HepG2 (cell line): Measurements from ENCODE around the gene DCAKD. TPM values are rescaled to one million over a fixed set of nuclear protein-coding genes. Genes with fewer than 3 reads are reported as not detected.
A peak's percentile ranks its signal among the peaks of the same experiment; 100 is the strongest.

Experiments used
- CBX2 ChIP-seq, 2 experiments: fragments of 200-600 bp in 1 of 2; sonication (generic); formaldehyde crosslinking in 1 of 2; IDR thresholded peaks; 2 replicates each; pipeline versions ENCODE4 v1.7.0 to v1.8.1; 2018 to 2022; ENCODE audit warnings: low read depth in 2 of 2, low read length in 1 of 2, mild to moderate bottlenecking in 1 of 2, missing genetic modification reagents in 1 of 2
- CENPT ChIP-seq: sonication (generic); formaldehyde crosslinking; IDR thresholded peaks from 2 replicates; pipeline ENCODE4 v1.8.0; 2022; ENCODE audit warnings: low read depth, mild to moderate bottlenecking, moderate library complexity, missing genetic modification reagents
- CENPX ChIP-seq: sonication (generic); formaldehyde crosslinking; IDR thresholded peaks from 2 replicates; pipeline ENCODE4 v1.9.0; 2021; ENCODE audit warnings: mild to moderate bottlenecking, missing genetic modification reagents, moderate library complexity
- CERS6 ChIP-seq: sonication (generic); formaldehyde crosslinking; IDR thresholded peaks from 2 replicates; pipeline ENCODE4 v1.5.0; 2020; ENCODE audit warnings: missing genetic modification reagents
- DBP ChIP-seq: sonication (generic); formaldehyde crosslinking; IDR thresholded peaks from 2 replicates; pipeline ENCODE4 v1.4.0; 2020; ENCODE audit warnings: missing genetic modification reagents; ENCODE audit errors: not compliant biosample characterization
- FOXJ3 ChIP-seq: sonication (generic); formaldehyde crosslinking; IDR thresholded peaks from 2 replicates; pipeline ENCODE4 v1.4.0; 2020; ENCODE audit warnings: missing genetic modification reagents, mild to moderate bottlenecking, borderline replicate concordance
- HDAC6 ChIP-seq: fragments of 200-600 bp; sonication (generic); IDR thresholded peaks from 2 replicates; pipeline ENCODE4 v1.7.0; 2017; ENCODE audit warnings: mild to moderate bottlenecking, antibody characterized with exemption, low read length, low read depth
- IKZF5 ChIP-seq: IDR thresholded peaks from 2 replicates; pipeline ENCODE4 v1.6.1; 2018; ENCODE audit warnings: missing genetic modification reagents, mild to moderate bottlenecking, missing compliant biosample characterization
- MAFK ChIP-seq, 2 experiments: IDR thresholded peaks in 1 of 2; conservative IDR thresholded peaks in 1 of 2; 2 replicates each; pipeline ENCODE4 v1.6.1; 2011; ENCODE audit warnings: improper control_type of control experiment in 2 of 2, low read length in 2 of 2
- NFKBIZ ChIP-seq: IDR thresholded peaks from 2 replicates; pipeline ENCODE4 v1.6.1; 2018; ENCODE audit warnings: missing genetic modification reagents, missing compliant biosample characterization
- RARG ChIP-seq: sonication (generic); formaldehyde crosslinking; IDR thresholded peaks from 2 replicates; pipeline ENCODE4 v1.4.0; 2020; ENCODE audit warnings: low read depth, mild to moderate bottlenecking, missing genetic modification reagents
- TFDP1 ChIP-seq: IDR thresholded peaks from 2 replicates; pipeline ENCODE4 v1.6.1; 2016; ENCODE audit warnings: missing compliant biosample characterization, missing genetic modification reagents, borderline replicate concordance
- TP53 ChIP-seq: sonication (generic); formaldehyde crosslinking; conservative IDR thresholded peaks from 2 replicates; pipeline ENCODE4 v1.4.0; 2020; ENCODE audit warnings: missing genetic modification reagents
- ZFP1 ChIP-seq: IDR thresholded peaks from 2 replicates; pipeline ENCODE4 v1.6.1; 2016
- ZNF326 ChIP-seq: sonication (generic); formaldehyde crosslinking; IDR thresholded peaks from 2 replicates; pipeline ENCODE4 v1.4.0; 2020; ENCODE audit warnings: missing genetic modification reagents, borderline replicate concordance
- ZNF513 ChIP-seq: sonication (generic); formaldehyde crosslinking; conservative IDR thresholded peaks from 2 replicates; pipeline ENCODE4 v1.5.0; 2020; ENCODE audit warnings: missing genetic modification reagents
- ZNF558 ChIP-seq: sonication (generic); formaldehyde crosslinking; IDR thresholded peaks from 2 replicates; pipeline ENCODE4 v1.9.0; 2022; ENCODE audit warnings: mild to moderate bottlenecking, missing genetic modification reagents, borderline replicate concordance
- ZNF567 ChIP-seq: sonication (generic); formaldehyde crosslinking; IDR thresholded peaks from 2 replicates; pipeline ENCODE4 v1.8.1; 2023; ENCODE audit warnings: mild to moderate bottlenecking, missing genetic modification reagents, borderline replicate concordance
- ZNF580 ChIP-seq: IDR thresholded peaks from 2 replicates; pipeline ENCODE4 v1.6.1; 2016; ENCODE audit warnings: low read depth, borderline replicate concordance
- ZNF589 ChIP-seq: sonication (generic); formaldehyde crosslinking; conservative IDR thresholded peaks from 2 replicates; pipeline ENCODE4 v1.8.0; 2022; ENCODE audit warnings: mild to moderate bottlenecking, moderate library complexity, missing genetic modification reagents
- ZNF614 ChIP-seq: IDR thresholded peaks from 2 replicates; pipeline ENCODE4 v1.6.1; 2018; ENCODE audit warnings: missing biosample characterization, missing genetic modification reagents, inconsistent platforms, borderline replicate concordance
- ZNF678 ChIP-seq: sonication (generic); formaldehyde crosslinking; IDR thresholded peaks from 2 replicates; pipeline ENCODE4 v1.4.0; 2020; ENCODE audit warnings: mild to moderate bottlenecking, missing genetic modification reagents
- ZNF747 ChIP-seq: sonication (generic); formaldehyde crosslinking; IDR thresholded peaks from 2 replicates; pipeline ENCODE4 v1.8.1; 2023; ENCODE audit warnings: missing genetic modification reagents, mild to moderate bottlenecking, borderline replicate concordance
- polyA plus RNA-seq, 8 experiments: library from polyadenylated mRNA; depleted of rRNA in 3 of 8; stranded (reverse) in 7 of 8; unstranded in 1 of 8; fragments of >200 nt; fragmentation: Illumina TruSeq in 4 of 8; extraction: Trizol in 4 of 8; gene quantifications; 2 replicates each; pipeline versions ENCODE4 v1.2.1 to v1.2.3, GENCODE V29; 2011 to 2016; ENCODE audit warnings: low read depth in 4 of 8, missing spikeins in 1 of 8, mixed read lengths in 1 of 8; ENCODE audit not compliant: insufficient read depth in 1 of 8
- total RNA-seq, 5 experiments: library from RNA; depleted of rRNA; stranded (reverse); fragments of >200 nt; fragmentation: Illumina TruSeq; extraction: Trizol; gene quantifications; 2 replicates each; pipeline ENCODE4 v1.2.3, GENCODE V29; 2016; ENCODE audit warnings: low read depth in 1 of 5

The DCAKD gene
- total and polyA plus RNA-seq, 2 of the 13 experiments (the other 11 are each of a cell fraction or from before 2014, with no cell fraction given): 25.9 to 29.2 TPM

- TF ChIP-seq ZNF513 (CRISPR knock-in tag): no peak
- no peak for TF ChIP-seq CERS6
- TF ChIP-seq ZNF567 (CRISPR knock-in tag): no peak; the same call in 1 of the 2 replicates
- TF ChIP-seq IKZF5 (CRISPR knock-in tag): no peak
- TF ChIP-seq ZNF614 (CRISPR knock-in tag): peak; percentile 33; the same call in 1 of the 2 replicates
- TF ChIP-seq ZNF326 (CRISPR knock-in tag): no peak
- no peak for TF ChIP-seq ZFP1
- TF ChIP-seq TFDP1: no peak
- no peak for TF ChIP-seq DBP
- TF ChIP-seq CENPX (CRISPR knock-in tag): no peak
- no peak for TF ChIP-seq ZNF558 (CRISPR knock-in tag)
- TF ChIP-seq MAFK (conservative IDR thresholded peaks at IDR 0.05 in 1 of 2, IDR thresholded peaks at IDR 0.05 in 1 of 2; ENCODE audit: low read length in 2 of 2): 0 out of 4 replicates have a peak, but pooled peaks of 1 of the 2 experiments have one; percentile 6
- no peak for TF ChIP-seq CBX2 (IDR thresholded peaks at IDR 0.05; ENCODE audit: low read depth, low read length)
- TF ChIP-seq CBX2 (CRISPR knock-in tag; IDR thresholded peaks at IDR 0.05; ENCODE audit: low read depth): no peak
- TF ChIP-seq TP53 (CRISPR knock-in tag): no peak
- no peak for TF ChIP-seq NFKBIZ (CRISPR knock-in tag)
- no peak for TF ChIP-seq CENPT (CRISPR knock-in tag)
- TF ChIP-seq FOXJ3: no peak
- TF ChIP-seq HDAC6: no peak
- TF ChIP-seq ZNF580: 0 out of 2 replicates have a peak, but pooled peaks have one; percentile 55
- TF ChIP-seq ZNF747: no peak
- TF ChIP-seq ZNF589: no peak
- no peak for TF ChIP-seq RARG
- no peak for TF ChIP-seq ZNF678 (CRISPR knock-in tag)
Observed at GRCh38 chr17:45098869-45099616, 47.6 kb upstream of the DCAKD start (continued).
